ENCODE measurements around the gene PNPLA5.

GRCh38 chr22:43888740-43889139, 3.1 kb downstream of the PNPLA5 start:
- TF ChIP-seq CTCF (conservative IDR thresholded peaks at IDR 0.05 in 1 of 2, IDR thresholded peaks at IDR 0.05 in 1 of 2; ENCODE audit: low read depth in 1 of 2, low read length in 2 of 2) (no peak), EZH2 (IDR thresholded peaks at IDR 0.05; ENCODE audit: low read length, missing control alignments) (no peak)

Data from fibroblast of lung (primary cell).